GM23338 (cell line): ENCODE data around the gene RBP5. TPM values are rescaled to one million over a fixed set of nuclear protein-coding genes. Genes with fewer than 3 reads are reported as not detected.

Experiments used
- ATAC-seq: fragments of 200-7000 bp; cut with Tn5 transposase; 3 replicates; pipeline ENCODE4 v1.9.1; 2020
- DNase-seq: peaks from one replicate; pipeline ENCODE4 v3.0.0-alpha.2; 2015; ENCODE audit warnings: low spot score
- H2AFZ ChIP-seq: fragments of 200-600 bp; sonication (generic); 2 replicates; pipeline ENCODE4 v1.8.0; 2016; ENCODE audit warnings: antibody characterized with exemption, mild to moderate bottlenecking, moderate library complexity
- H3F3A ChIP-seq: fragments of 200-600 bp; sonication (generic); replicated peaks from 2 replicates; pipeline ENCODE4 v1.8.0; 2017; ENCODE audit warnings: antibody characterized with exemption, mixed run types, low read depth
- H3K27ac ChIP-seq: fragments of 200-600 bp; sonication (generic); 2 replicates; pipeline ENCODE4 v1.6.1; 2016; ENCODE audit warnings: low read depth
- H3K27me3 ChIP-seq: fragments of 200-600 bp; sonication (generic); 2 replicates; pipeline ENCODE4 v1.8.0; 2016; ENCODE audit warnings: mild to moderate bottlenecking, mixed run types, moderate library complexity; ENCODE audit not compliant: insufficient read depth
- H3K36me3 ChIP-seq: fragments of 200-600 bp; sonication (generic); 2 replicates; pipeline ENCODE4 v1.8.0; 2016; ENCODE audit warnings: mild to moderate bottlenecking; ENCODE audit not compliant: insufficient read depth
- H3K4me1 ChIP-seq: fragments of 200-600 bp; sonication (generic); 2 replicates; pipeline ENCODE4 v1.8.0; 2016; ENCODE audit warnings: mild to moderate bottlenecking, moderate library complexity; ENCODE audit not compliant: insufficient read depth
- H3K4me2 ChIP-seq: fragments of 200-600 bp; sonication (generic); 2 replicates; pipeline ENCODE4 v1.7.1; 2017; ENCODE audit warnings: mixed run types
- H3K4me3 ChIP-seq: fragments of 200-600 bp; sonication (generic); 2 replicates; pipeline ENCODE4 v1.6.1; 2016; ENCODE audit warnings: mixed run types
- H3K79me2 ChIP-seq: fragments of 200-600 bp; sonication (generic); replicated peaks from 2 replicates; pipeline ENCODE4 v1.8.0; 2017; ENCODE audit warnings: mild to moderate bottlenecking; ENCODE audit not compliant: insufficient read depth
- H3K9me2 ChIP-seq: fragments of 200-600 bp; sonication (generic); 2 replicates; pipeline ENCODE4 v1.8.0; 2017; ENCODE audit not compliant: insufficient read depth
- H4K20me1 ChIP-seq: fragments of 200-600 bp; sonication (generic); replicated peaks from 2 replicates; pipeline ENCODE4 v1.8.0; 2017; ENCODE audit warnings: mild to moderate bottlenecking; ENCODE audit not compliant: insufficient read depth
- H3K27ac Mint-ChIP-seq: 2 replicates; pipeline ENCODE4 v1.8.0; 2020; ENCODE audit warnings: inconsistent platforms, mild to moderate bottlenecking, moderate library complexity, mixed read lengths
- H3K27me3 Mint-ChIP-seq: 3 replicates; pipeline ENCODE4 v1.8.0; 2022; ENCODE audit warnings: low read depth, mild to moderate bottlenecking, moderate library complexity, mixed read lengths, inconsistent platforms; ENCODE audit not compliant: insufficient read depth, poor library complexity
- H3K36me3 Mint-ChIP-seq: 3 replicates; pipeline ENCODE4 v1.8.0; 2021; ENCODE audit warnings: low read depth, mild to moderate bottlenecking, inconsistent platforms, moderate library complexity, mixed read lengths
- H3K4me1 Mint-ChIP-seq: 3 replicates; pipeline ENCODE4 v1.8.0; 2020; ENCODE audit warnings: mild to moderate bottlenecking, inconsistent platforms, mixed read lengths
- H3K4me3 Mint-ChIP-seq: 3 replicates; pipeline ENCODE4 v1.8.0; 2021; ENCODE audit warnings: moderate library complexity, mild to moderate bottlenecking, inconsistent platforms, mixed read lengths
- H3K9me3 Mint-ChIP-seq: 3 replicates; pipeline ENCODE4 v1.8.0; 2020; ENCODE audit warnings: moderate library complexity, mild to moderate bottlenecking, inconsistent platforms, mixed read lengths
- CTCF ChIP-seq, 2 experiments: fragments of 200-600 bp in 1 of 2; sonication (generic) in 1 of 2; conservative IDR thresholded peaks; 2 replicates each; pipeline versions ENCODE4 v1.5.1 to v1.6.1; 2016 to 2017; ENCODE audit warnings: antibody characterized with exemption in 2 of 2, low read depth in 2 of 2, mild to moderate bottlenecking in 2 of 2, moderate library complexity in 1 of 2
- EZH2 ChIP-seq: fragments of 200-600 bp; sonication (generic); IDR thresholded peaks from one replicate; pipeline ENCODE4 v1.8.0; 2017; ENCODE audit warnings: antibody characterized with exemption, mild to moderate bottlenecking, low read depth; ENCODE audit not compliant: unreplicated experiment
- EZH2phosphoT487 ChIP-seq: fragments of 200-600 bp; sonication (generic); IDR thresholded peaks from one replicate; pipeline ENCODE4 v1.8.1; 2018; ENCODE audit warnings: antibody characterized with exemption; ENCODE audit not compliant: unreplicated experiment
- JUNB ChIP-seq: IDR thresholded peaks from one replicate; pipeline ENCODE4 v1.6.1; 2016; ENCODE audit warnings: antibody characterized with exemption; ENCODE audit not compliant: unreplicated experiment
- POLR2AphosphoS5 ChIP-seq: IDR thresholded peaks from 2 replicates; pipeline ENCODE4 v1.6.1; 2016; ENCODE audit warnings: antibody characterized with exemption, low read depth
- ZNF331 ChIP-seq: fragments of 250-450 bp; sonication (Bioruptor Pico); IDR thresholded peaks from 2 replicates; pipeline ENCODE4 v1.5.0; 2020; ENCODE audit warnings: low read depth, mild to moderate bottlenecking, moderate library complexity
- ZNF462 ChIP-seq: fragments of 250-450 bp; sonication (Bioruptor Pico); IDR thresholded peaks from 2 replicates; pipeline ENCODE4 v1.5.0; 2020; ENCODE audit warnings: mild to moderate bottlenecking, moderate library complexity
- polyA plus RNA-seq: library from polyadenylated mRNA; unstranded; fragments of >200 nt; fragmentation: Nextera tagmentation; extraction: Ambion mirVana; gene quantifications from 2 replicates; pipeline ENCODE4 v1.2.1, GENCODE V29; 2016
- total RNA-seq: library from RNA; depleted of rRNA; stranded (reverse); fragments of >200 nt; shearing (Covaris generic); gene quantifications from 2 replicates; pipeline ENCODE4 v1.2.3, GENCODE V29; 2014

Gene RBP5
- total and polyA plus RNA-seq, 2 experiments from 2014 or later: 1.2 to 3.0 TPM

GRCh38 chr12:7116916-7117315 is 11.8 kb downstream of the RBP5 start:
- Histone ChIP-seq H3F3A (no peaks in the 10 kb centered on the region), H3K27me3 (no peaks in the 10 kb centered on the region), H3K4me3 (no peak overlapping the region), H3K4me2 (no peak overlapping the region), H3K79me2 (no peaks in the 10 kb centered on the region), H3K4me1 (no peaks in the 10 kb centered on the region), H3K9me2 (no peaks in the 10 kb centered on the region), H2AFZ (no peak overlapping the region), H3K27ac (no peak overlapping the region), H4K20me1 (no peaks in the 10 kb centered on the region), H3K36me3 (no peaks in the 10 kb centered on the region)
- H3K9me3 Mint-ChIP-seq: no peaks in the 10 kb centered on the region
- peaks cover 5% of the 10 kb centered on the region for H3K27me3 Mint-ChIP-seq
- no peaks in the 10 kb centered on the region; the same call in 2 of the 3 replicates for H3K36me3 Mint-ChIP-seq
- ATAC-seq (no peak), DNase-seq (no peak)
- no peak overlapping the region for H3K4me3 Mint-ChIP-seq
- H3K4me1 Mint-ChIP-seq: peaks cover 4% of the 10 kb centered on the region; the same call in 1 of the 3 replicates
- no peak overlapping the region for H3K27ac Mint-ChIP-seq
- TF ChIP-seq CTCF (conservative IDR thresholded peaks at IDR 0.05; ENCODE audit: low read depth in 2 of 2): no peak
- no peak for TF ChIP-seq ZNF462 (CRISPR knock-in tag)
- no peak for TF ChIP-seq POLR2AphosphoS5
- no peak for TF ChIP-seq EZH2
- no peak for TF ChIP-seq EZH2phosphoT487
- no peak for TF ChIP-seq ZNF331
- TF ChIP-seq JUNB: no peak
